ENCODE results near the gene DUSP2.

DUSP2 gene

GRCh38 chr2:96135621-96136020 is 9.6 kb downstream of the DUSP2 start:
- no peak for FAIRE-seq

GRCh38 chr2:96135171-96135570 is 10.1 kb downstream of the DUSP2 start:
- DNase-seq (ENCODE audit: insufficient read length, low spot score): no peak
- no peak for FAIRE-seq

More at GRCh38 chr2:96135621-96136020, 9.6 kb downstream of the DUSP2 start:
- DNase-seq (ENCODE audit: insufficient read length, low spot score): no peak

GRCh38 chr2:96134421-96134820 is 10.8 kb downstream of the DUSP2 start:
- FAIRE-seq: no peak
- DNase-seq (ENCODE audit: insufficient read length, low spot score): no peak

GRCh38 chr2:96131813-96132745 is 13.2 kb downstream of the DUSP2 start:
- no peak for DNase-seq (ENCODE audit: insufficient read length, low spot score)
- no peak for FAIRE-seq

- FAIRE-seq (no peak), DNase-seq (ENCODE audit: insufficient read length, low spot score) (no peak)
Observed at GRCh38 chr2:96131152-96131812, 14.0 kb downstream of the DUSP2 start.

- no peak for FAIRE-seq
Observed at GRCh38 chr2:96130483-96130882, 14.8 kb downstream of the DUSP2 start.

GRCh38 chr2:96129528-96130120 is 15.6 kb downstream of the DUSP2 start:
- DNase-seq (ENCODE audit: insufficient read length, low spot score) (no peak), FAIRE-seq (no peak)

More at GRCh38 chr2:96130483-96130882, 14.8 kb downstream of the DUSP2 start:
- no peak for DNase-seq (ENCODE audit: insufficient read length, low spot score)

- DNase-seq (ENCODE audit: insufficient read length, low spot score): no peak
- no peak for FAIRE-seq
Observed at GRCh38 chr2:96128456-96128855, 16.8 kb downstream of the DUSP2 start.

- DNase-seq (ENCODE audit: insufficient read length, low spot score) (no peak), FAIRE-seq (no peak)
Observed at GRCh38 chr2:96124406-96125265, 20.6 kb downstream of the DUSP2 start.

GRCh38 chr2:96123936-96124335 is 21.3 kb downstream of the DUSP2 start:
- FAIRE-seq: no peak
- DNase-seq (ENCODE audit: insufficient read length, low spot score): no peak

GRCh38 chr2:96123290-96123689 is 21.9 kb downstream of the DUSP2 start:
- FAIRE-seq (no peak), DNase-seq (ENCODE audit: insufficient read length, low spot score) (no peak)

- FAIRE-seq: no peak
Observed at GRCh38 chr2:96122391-96122790, 22.8 kb downstream of the DUSP2 start.

GRCh38 chr2:96121414-96121813 is 23.8 kb downstream of the DUSP2 start:
- no peak for DNase-seq (ENCODE audit: insufficient read length, low spot score)
- no peak for FAIRE-seq

More at GRCh38 chr2:96122391-96122790, 22.8 kb downstream of the DUSP2 start:
- no peak for DNase-seq (ENCODE audit: insufficient read length, low spot score)

GRCh38 chr2:96120991-96121390 is 24.2 kb downstream of the DUSP2 start:
- FAIRE-seq (no peak), DNase-seq (ENCODE audit: insufficient read length, low spot score) (no peak)

GRCh38 chr2:96120091-96120720 is 25.0 kb downstream of the DUSP2 start:
- FAIRE-seq (no peak), DNase-seq (ENCODE audit: insufficient read length, low spot score) (no peak)

- FAIRE-seq (no peak), DNase-seq (ENCODE audit: insufficient read length, low spot score) (no peak)
Observed at GRCh38 chr2:96119389-96119751, 25.9 kb downstream of the DUSP2 start.

- no peak for FAIRE-seq
- DNase-seq (ENCODE audit: insufficient read length, low spot score): no peak
Observed at GRCh38 chr2:96118698-96119388, 26.4 kb downstream of the DUSP2 start.

GRCh38 chr2:96117701-96118588 is 27.3 kb downstream of the DUSP2 start:
- no peak for DNase-seq (ENCODE audit: insufficient read length, low spot score)

More at GRCh38 chr2:96117701-96118588, 27.3 kb downstream of the DUSP2 start:
- no peak for FAIRE-seq

Measured in GM19239 (cell line).